ENCODE data around the gene AKAP13.

AKAP13 gene

DNA sequence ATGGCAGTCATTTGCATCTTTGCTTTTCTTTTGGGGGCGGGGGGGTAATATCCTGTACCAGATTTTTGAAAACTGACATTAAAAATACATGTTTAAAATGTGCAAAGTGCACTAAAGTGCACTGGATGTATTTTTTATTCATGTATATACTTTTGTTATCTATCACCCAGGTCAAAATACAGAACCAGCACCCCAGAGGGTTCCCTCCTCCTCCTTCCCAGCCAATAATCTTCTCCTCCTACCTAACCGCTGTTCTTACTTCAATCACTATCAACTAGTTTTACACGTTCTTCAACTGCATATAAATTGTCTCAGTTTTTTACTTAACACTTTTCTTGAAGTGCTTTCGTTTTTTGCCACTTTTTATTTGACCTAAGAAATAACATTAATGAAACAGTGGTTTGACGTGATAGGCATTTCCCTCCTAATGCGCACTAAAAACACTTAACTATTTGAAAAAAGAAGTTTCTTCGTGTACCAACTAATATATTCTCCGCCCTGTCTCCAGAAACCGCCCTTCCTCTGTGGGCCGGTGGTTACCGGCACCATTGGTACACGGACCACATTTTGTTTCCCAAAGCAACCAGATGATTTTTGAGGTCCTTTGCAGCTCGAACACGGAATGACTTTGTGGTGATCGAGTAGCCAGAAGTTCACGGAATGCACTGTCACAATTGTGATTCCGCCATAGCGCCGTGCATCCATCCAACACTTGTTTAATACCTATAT is 836 bp upstream of the AKAP13 start:
- peak overlapping the region; percentile 68 for H3K27ac ChIP-seq
- no peak for TF ChIP-seq ZFX (IDR thresholded peaks at IDR 0.05; ENCODE audit: borderline replicate concordance)
- TF ChIP-seq, protein P1, sequence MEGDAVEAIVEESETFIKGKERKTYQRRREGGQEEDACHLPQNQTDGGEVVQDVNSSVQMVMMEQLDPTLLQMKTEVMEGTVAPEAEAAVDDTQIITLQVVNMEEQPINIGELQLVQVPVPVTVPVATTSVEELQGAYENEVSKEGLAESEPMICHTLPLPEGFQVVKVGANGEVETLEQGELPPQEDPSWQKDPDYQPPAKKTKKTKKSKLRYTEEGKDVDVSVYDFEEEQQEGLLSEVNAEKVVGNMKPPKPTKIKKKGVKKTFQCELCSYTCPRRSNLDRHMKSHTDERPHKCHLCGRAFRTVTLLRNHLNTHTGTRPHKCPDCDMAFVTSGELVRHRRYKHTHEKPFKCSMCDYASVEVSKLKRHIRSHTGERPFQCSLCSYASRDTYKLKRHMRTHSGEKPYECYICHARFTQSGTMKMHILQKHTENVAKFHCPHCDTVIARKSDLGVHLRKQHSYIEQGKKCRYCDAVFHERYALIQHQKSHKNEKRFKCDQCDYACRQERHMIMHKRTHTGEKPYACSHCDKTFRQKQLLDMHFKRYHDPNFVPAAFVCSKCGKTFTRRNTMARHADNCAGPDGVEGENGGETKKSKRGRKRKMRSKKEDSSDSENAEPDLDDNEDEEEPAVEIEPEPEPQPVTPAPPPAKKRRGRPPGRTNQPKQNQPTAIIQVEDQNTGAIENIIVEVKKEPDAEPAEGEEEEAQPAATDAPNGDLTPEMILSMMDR (IDR thresholded peaks at IDR 0.05) = no peak

- H3K27ac ChIP-seq = peak overlapping the region; percentile 68
- TF ChIP-seq, protein P1 (IDR thresholded peaks at IDR 0.05) = no peak
- TF ChIP-seq ZFX (IDR thresholded peaks at IDR 0.05; ENCODE audit: borderline replicate concordance) = no peak
Observed at GRCh38 chr15:85380812-85381642, 624 bp downstream of the AKAP13 start.

DNA sequence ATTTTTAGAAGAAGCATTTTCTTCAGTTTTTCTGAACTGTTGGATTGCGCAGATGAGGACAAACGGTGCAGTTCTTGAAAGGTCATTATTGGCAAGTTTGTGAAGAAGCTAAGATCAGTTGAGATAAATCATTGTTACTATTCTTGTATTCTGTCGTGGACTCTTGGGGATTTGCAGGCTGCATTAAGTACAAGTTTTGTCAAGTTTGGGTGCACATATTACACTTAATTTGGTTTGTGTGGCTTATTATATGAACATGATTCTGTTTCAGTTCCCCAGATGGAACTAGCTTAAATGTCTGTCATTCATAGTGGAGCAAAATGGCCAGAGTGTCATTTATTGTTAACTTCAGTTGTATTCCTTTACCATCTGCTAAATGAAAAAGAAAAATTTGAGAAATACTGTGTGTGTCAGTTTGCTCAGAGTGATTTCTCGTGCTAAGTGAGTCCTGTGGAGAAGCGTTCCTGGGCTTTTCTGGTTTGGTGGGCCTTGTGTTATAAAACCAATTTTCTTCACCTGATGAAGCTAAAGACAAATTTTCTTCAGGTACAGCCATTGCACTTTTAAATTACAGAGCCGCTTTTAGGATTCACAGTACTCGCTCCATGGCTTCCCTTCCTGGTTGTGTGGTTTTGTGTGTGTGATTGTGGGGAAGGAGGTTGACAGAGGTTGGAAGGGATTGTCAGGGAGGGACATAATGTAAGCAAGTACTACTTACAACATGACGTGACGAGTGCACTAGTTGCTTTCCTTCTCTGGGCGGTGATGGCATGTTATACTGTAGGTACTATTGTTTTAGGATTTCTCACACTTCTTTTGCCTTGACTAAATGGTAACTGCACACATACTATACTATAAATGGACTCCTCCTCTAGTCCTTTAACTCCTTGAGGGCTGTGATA is 1.7 kb downstream of the AKAP13 start:
- TF ChIP-seq, protein P1 (IDR thresholded peaks at IDR 0.05) = no peak
- TF ChIP-seq ZFX (IDR thresholded peaks at IDR 0.05; ENCODE audit: borderline replicate concordance) = no peak
- H3K27ac ChIP-seq = no peak overlapping the region

DNA sequence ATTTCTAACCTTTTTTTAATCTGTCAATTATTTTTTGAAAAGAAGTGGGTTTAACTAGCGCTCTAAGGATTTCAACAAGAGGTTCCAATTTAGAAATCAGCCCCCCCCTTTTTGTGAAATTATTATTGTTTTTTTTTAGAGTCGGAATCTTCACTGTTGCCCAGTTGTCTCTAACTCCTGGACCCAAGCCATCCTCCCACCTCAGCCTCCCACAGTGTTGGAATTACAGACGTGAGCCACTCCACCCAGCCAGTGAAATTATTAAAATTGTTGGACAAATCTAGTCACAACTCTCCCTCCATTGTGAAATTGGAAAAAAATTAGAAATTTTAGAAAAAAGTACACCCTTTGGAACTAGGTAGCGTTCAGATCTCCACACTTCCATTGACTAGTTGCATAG is 2.5 kb downstream of the AKAP13 start:
- TF ChIP-seq ZFX (IDR thresholded peaks at IDR 0.05; ENCODE audit: borderline replicate concordance) = no peak
- no peak overlapping the region for H3K27ac ChIP-seq

DNA sequence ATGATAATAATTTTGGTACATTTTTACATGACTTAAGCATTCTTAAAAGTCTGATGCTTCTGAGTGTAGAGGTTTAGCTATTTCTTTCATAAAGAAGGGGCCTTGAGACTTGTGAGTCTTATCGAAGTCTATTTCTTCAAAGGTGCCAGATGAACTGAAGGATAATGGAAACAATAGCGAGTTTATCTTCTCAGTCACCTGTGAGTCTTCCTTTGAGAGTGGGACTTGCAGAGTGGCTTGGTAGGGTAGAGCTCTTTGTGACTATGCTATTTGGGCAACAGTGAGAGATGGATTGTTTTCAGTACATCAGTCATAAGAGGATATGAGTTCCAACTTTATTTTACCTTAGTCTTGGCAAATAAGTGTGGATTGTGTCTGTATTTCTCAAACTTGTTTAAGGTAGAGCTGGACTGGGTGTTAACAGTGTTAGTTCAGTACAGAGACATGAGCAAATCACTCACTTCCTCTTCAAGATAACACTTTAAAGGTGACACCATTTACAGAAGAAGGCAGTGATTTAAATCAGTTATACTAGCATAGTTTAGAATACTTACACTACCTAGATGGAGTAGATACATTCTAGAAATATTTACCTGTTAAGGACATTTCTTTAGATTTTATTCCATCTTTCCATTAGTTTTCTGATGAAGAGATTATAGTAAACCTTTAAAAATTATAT is 3.2 kb downstream of the AKAP13 start:
- H3K27ac ChIP-seq = no peak overlapping the region
- no peak for TF ChIP-seq ZFX (IDR thresholded peaks at IDR 0.05; ENCODE audit: borderline replicate concordance)
- TF ChIP-seq, protein P1 (IDR thresholded peaks at IDR 0.05) = no peak

GRCh38 chr15:85386261-85386660 is 5.9 kb downstream of the AKAP13 start:
- H3K27ac ChIP-seq = no peak overlapping the region
- TF ChIP-seq, protein P1 (IDR thresholded peaks at IDR 0.05) = no peak
- no peak for TF ChIP-seq ZFX (IDR thresholded peaks at IDR 0.05; ENCODE audit: borderline replicate concordance)

Measured in 22Rv1 (cell line).